WTC11 (cell line): ENCODE data around the gene AP3B2. TPM values are rescaled to one million over a fixed set of nuclear protein-coding genes. Genes with fewer than 3 reads are reported as not detected.

Source experiments
- ATAC-seq: fragments of 200-7000 bp; cut with Tn5 transposase; 2 replicates; pipeline ENCODE4 v1.10.0; 2021; ENCODE audit warnings: mild to moderate bottlenecking, moderate library complexity
- Bru-seq: library from RNA; stranded (reverse); fragments of 400-500 nt; gene quantifications from one replicate; lab custom pipeline; 2021; lab: Mats Ljungman, UMichigan
- CTCF ChIA-PET: fragments of 300-600 bp; sonication (Branson Sonifier 250); formaldehyde crosslinking; loops from one replicate; lab custom pipeline; 2021; ENCODE audit warnings: antibody characterized with exemption; lab: Charles Lee
- POLR2A ChIA-PET: fragments of 350-600 bp; sonication (Branson Sonifier 250); formaldehyde crosslinking; loops from one replicate; lab custom pipeline; 2021; ENCODE audit warnings: antibody characterized with exemption; lab: Charles Lee
- DNase-seq: peaks from one replicate; pipeline ENCODE4 v3.0.0; 2021; ENCODE audit warnings: low spot score
- H3K27ac Mint-ChIP-seq: 2 replicates; pipeline ENCODE4 v1.8.0; 2021; ENCODE audit warnings: mixed read lengths
- H3K27me3 Mint-ChIP-seq: 2 replicates; pipeline ENCODE4 v1.8.0; 2021; ENCODE audit warnings: low read depth, mild to moderate bottlenecking, moderate library complexity, mixed read lengths
- H3K36me3 Mint-ChIP-seq: 2 replicates; pipeline ENCODE4 v1.8.0; 2021; ENCODE audit warnings: mixed read lengths
- H3K4me1 Mint-ChIP-seq: 2 replicates; pipeline ENCODE4 v1.8.0; 2022; ENCODE audit warnings: mixed read lengths
- H3K4me3 Mint-ChIP-seq: 2 replicates; pipeline ENCODE4 v1.8.0; 2021; ENCODE audit warnings: mild to moderate bottlenecking, moderate library complexity, mixed read lengths
- H3K9me3 Mint-ChIP-seq: 2 replicates; pipeline ENCODE4 v1.8.0; 2021; ENCODE audit warnings: mixed read lengths
- ARID4B ChIP-seq: sonication (generic); formaldehyde crosslinking; IDR thresholded peaks from 2 replicates; pipeline ENCODE4 v1.8.0; 2023; ENCODE audit warnings: missing genetic modification reagents, mild to moderate bottlenecking, borderline replicate concordance
- CBFB ChIP-seq: sonication (generic); formaldehyde crosslinking; IDR thresholded peaks from 2 replicates; pipeline ENCODE4 v1.8.1; 2022; ENCODE audit warnings: mild to moderate bottlenecking, low read depth, missing genetic modification reagents
- EMX1 ChIP-seq: fragments of 250-450 bp; sonication (Bioruptor Pico); IDR thresholded peaks from 2 replicates; pipeline ENCODE4 v1.8.0; 2021; ENCODE audit warnings: mild to moderate bottlenecking
- FOXK1 ChIP-seq: sonication (generic); formaldehyde crosslinking; IDR thresholded peaks from 2 replicates; pipeline ENCODE4 v1.8.0; 2022; ENCODE audit warnings: mild to moderate bottlenecking, moderate library complexity, missing genetic modification reagents
- FOXP4 ChIP-seq: sonication (generic); formaldehyde crosslinking; IDR thresholded peaks from 2 replicates; pipeline ENCODE4 v1.8.0; 2022; ENCODE audit warnings: mild to moderate bottlenecking, missing genetic modification reagents
- GRHL2 ChIP-seq: fragments of 250-450 bp; sonication (Bioruptor Pico); IDR thresholded peaks from 2 replicates; pipeline ENCODE4 v1.8.0; 2022; ENCODE audit warnings: mild to moderate bottlenecking, moderate library complexity; ENCODE audit not compliant: insufficient replicate concordance, severe bottlenecking
- KAT7 ChIP-seq: sonication (generic); formaldehyde crosslinking; IDR thresholded peaks from 2 replicates; pipeline ENCODE4 v1.8.1; 2023; ENCODE audit warnings: missing genetic modification reagents, mild to moderate bottlenecking, borderline replicate concordance
- MYBL2 ChIP-seq: sonication (generic); formaldehyde crosslinking; IDR thresholded peaks from 2 replicates; pipeline ENCODE4 v1.8.1; 2023; ENCODE audit warnings: mild to moderate bottlenecking, moderate library complexity, missing genetic modification reagents
- NFYB ChIP-seq: sonication (generic); formaldehyde crosslinking; conservative IDR thresholded peaks from 2 replicates; pipeline ENCODE4 v1.8.0; 2022; ENCODE audit warnings: low read depth, missing genetic modification reagents
- NR1H2 ChIP-seq: sonication (generic); formaldehyde crosslinking; IDR thresholded peaks from 2 replicates; pipeline ENCODE4 v1.9.0; 2021; ENCODE audit warnings: mild to moderate bottlenecking, moderate library complexity, missing genetic modification reagents
- OVOL2 ChIP-seq: fragments of 250-450 bp; sonication (Bioruptor Pico); IDR thresholded peaks from 2 replicates; pipeline ENCODE4 v1.9.0; 2021; ENCODE audit warnings: mild to moderate bottlenecking, borderline replicate concordance
- SP1 ChIP-seq: sonication (generic); formaldehyde crosslinking; conservative IDR thresholded peaks from 2 replicates; pipeline ENCODE4 v1.8.1; 2022; ENCODE audit warnings: missing genetic modification reagents
- TP53 ChIP-seq: sonication (generic); formaldehyde crosslinking; IDR thresholded peaks from 2 replicates; pipeline ENCODE4 v1.8.1; 2023; ENCODE audit warnings: mild to moderate bottlenecking, missing genetic modification reagents
- USF1 ChIP-seq: sonication (generic); formaldehyde crosslinking; IDR thresholded peaks from 2 replicates; pipeline ENCODE4 v1.8.0; 2022; ENCODE audit warnings: mild to moderate bottlenecking, missing genetic modification reagents
- USF2 ChIP-seq: sonication (generic); formaldehyde crosslinking; IDR thresholded peaks from 2 replicates; pipeline ENCODE4 v1.8.1; 2023; ENCODE audit warnings: mild to moderate bottlenecking, missing genetic modification reagents, moderate library complexity
- ZBTB21 ChIP-seq: sonication (generic); formaldehyde crosslinking; IDR thresholded peaks from 2 replicates; pipeline ENCODE4 v1.8.1; 2023; ENCODE audit warnings: mild to moderate bottlenecking, missing genetic modification reagents, borderline replicate concordance
- ZNF138 ChIP-seq: sonication (generic); formaldehyde crosslinking; conservative IDR thresholded peaks from 2 replicates; pipeline ENCODE4 v1.8.1; 2022; ENCODE audit warnings: mild to moderate bottlenecking, moderate library complexity, missing genetic modification reagents
- ZNF396 ChIP-seq: fragments of 250-450 bp; sonication (Bioruptor Pico); IDR thresholded peaks from 2 replicates; pipeline ENCODE4 v1.8.0; 2021; ENCODE audit warnings: mild to moderate bottlenecking, moderate library complexity, borderline replicate concordance
- long read RNA-seq, 3 experiments: library from RNA in 1 of 3; library from capped mRNA in 1 of 3; library from polyadenylated mRNA in 1 of 3; unstranded in 2 of 3; stranded (forward) in 1 of 3; transcript quantifications; one replicate each; pipeline ENCODE4 v2.0.0, GENCODE V29; 2021
- total RNA-seq: library from RNA; stranded (reverse); gene quantifications from 3 replicates; pipeline ENCODE4 v1.2.3, GENCODE V29; 2021
- TF ChIP-seq, protein P1 (sequence below): sonication (generic); formaldehyde crosslinking; IDR thresholded peaks from 2 replicates; pipeline ENCODE4 v1.8.1; 2023; ENCODE audit warnings: mild to moderate bottlenecking, missing genetic modification reagents
- TF ChIP-seq, protein P2 (sequence below): fragments of 250-450 bp; sonication (Bioruptor Pico); IDR thresholded peaks from 2 replicates; pipeline ENCODE4 v1.9.0; 2021; ENCODE audit warnings: mild to moderate bottlenecking
- TF ChIP-seq, protein P3 (sequence below): sonication (generic); formaldehyde crosslinking; IDR thresholded peaks from 2 replicates; pipeline ENCODE4 v1.8.0; 2022; ENCODE audit warnings: missing genetic modification reagents

The AP3B2 gene
- 15.2 to 17.7 TPM (median 17.5 TPM) in 3 replicates for total RNA-seq
- percentile 50 among the genes with signal in this experiment for Bru-seq, nascent RNA
- long read RNA-seq, experiment 1, partial matches to known transcripts: 12 of 35 reads
- long read RNA-seq, experiment 1, other reads (novel, unspliced or antisense): 12 of 35 reads
- long read RNA-seq, experiment 2, partial matches to known transcripts: 6 of 17 reads
- long read RNA-seq, experiment 2, other reads (novel, unspliced or antisense): 9 of 17 reads
- long read RNA-seq, experiment 3: 0 reads

GRCh38 chr15:82709421-82710207 is at the start of gene AP3B2:
AP3B2 (minus strand) TSS chr15:82709875; CDS start chr15:82709706, 169 bp downstream.
- Mint-ChIP-seq H3K27me3 (peaks cover 18% of the 10 kb centered on the region), H3K4me3 (peak within 1 kb of the TSS; percentile 67), H3K9me3 (no peaks in the 10 kb centered on the region), H3K36me3 (no peaks in the 10 kb centered on the region), H3K27ac (no peak within 1 kb of the TSS), H3K4me1 (peaks cover 6% of the 10 kb centered on the region)
- ATAC-seq (peak; percentile 86), DNase-seq (peak; percentile 80)
- POLR2A ChIA-PET: interaction anchor here (0.8 to 1.4 kb wide), 4 partner anchors 10 to 40 kb away, joined by 3 to 7 read pairs (median 4); no protein-coding TSS in a partner anchor
- CTCF ChIA-PET: interaction anchor here (0.6 to 2.0 kb wide), 6 partner anchors 29 to 301 kb away, joined by 3 to 10 read pairs (median 4); partner anchors contain the start of genes C15orf40 and RPS17
- peak; percentile 82 for TF ChIP-seq TP53 (CRISPR knock-in tag)
- TF ChIP-seq NFYB: peak; percentile 30; the same call in 1 of the 2 replicates
- peak; percentile 38; the same call in 1 of the 2 replicates for TF ChIP-seq NR1H2 (CRISPR knock-in tag)
- TF ChIP-seq EMX1 (CRISPR knock-in tag): no peak
- no peak for TF ChIP-seq GRHL2 (CRISPR knock-in tag)
- no peak for TF ChIP-seq OVOL2 (CRISPR knock-in tag)
- no peak for TF ChIP-seq ZNF396 (CRISPR knock-in tag)
- TF ChIP-seq, protein P1, sequence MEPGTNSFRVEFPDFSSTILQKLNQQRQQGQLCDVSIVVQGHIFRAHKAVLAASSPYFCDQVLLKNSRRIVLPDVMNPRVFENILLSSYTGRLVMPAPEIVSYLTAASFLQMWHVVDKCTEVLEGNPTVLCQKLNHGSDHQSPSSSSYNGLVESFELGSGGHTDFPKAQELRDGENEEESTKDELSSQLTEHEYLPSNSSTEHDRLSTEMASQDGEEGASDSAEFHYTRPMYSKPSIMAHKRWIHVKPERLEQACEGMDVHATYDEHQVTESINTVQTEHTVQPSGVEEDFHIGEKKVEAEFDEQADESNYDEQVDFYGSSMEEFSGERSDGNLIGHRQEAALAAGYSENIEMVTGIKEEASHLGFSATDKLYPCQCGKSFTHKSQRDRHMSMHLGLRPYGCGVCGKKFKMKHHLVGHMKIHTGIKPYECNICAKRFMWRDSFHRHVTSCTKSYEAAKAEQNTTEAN (CRISPR knock-in tag): 0 out of 2 replicates have a peak, but pooled peaks have one; percentile 42
- TF ChIP-seq KAT7 (CRISPR knock-in tag): peak; percentile 80; the same call in 1 of the 2 replicates
- TF ChIP-seq, protein P2, sequence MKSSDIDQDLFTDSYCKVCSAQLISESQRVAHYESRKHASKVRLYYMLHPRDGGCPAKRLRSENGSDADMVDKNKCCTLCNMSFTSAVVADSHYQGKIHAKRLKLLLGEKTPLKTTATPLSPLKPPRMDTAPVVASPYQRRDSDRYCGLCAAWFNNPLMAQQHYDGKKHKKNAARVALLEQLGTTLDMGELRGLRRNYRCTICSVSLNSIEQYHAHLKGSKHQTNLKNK (CRISPR knock-in tag): no peak
- TF ChIP-seq ZNF138: 0 out of 2 replicates have a peak, but pooled peaks have one; percentile 19
- peak; percentile 25; the same call in 1 of the 2 replicates for TF ChIP-seq ARID4B
- peak; percentile 88; the same call in 1 of the 2 replicates for TF ChIP-seq CBFB (CRISPR knock-in tag)
- TF ChIP-seq USF2 (CRISPR knock-in tag): no peak
- peak; percentile 82; the same call in 1 of the 2 replicates for TF ChIP-seq MYBL2 (CRISPR knock-in tag)
- peak; percentile 64 for TF ChIP-seq SP1 (CRISPR knock-in tag)
- 0 out of 2 replicates have a peak, but pooled peaks have one; percentile 76 for TF ChIP-seq ZBTB21 (CRISPR knock-in tag)
- TF ChIP-seq USF1 (CRISPR knock-in tag): peak; percentile 37
- TF ChIP-seq FOXP4: 0 out of 2 replicates have a peak, but pooled peaks have one; percentile 69
- TF ChIP-seq, protein P3, sequence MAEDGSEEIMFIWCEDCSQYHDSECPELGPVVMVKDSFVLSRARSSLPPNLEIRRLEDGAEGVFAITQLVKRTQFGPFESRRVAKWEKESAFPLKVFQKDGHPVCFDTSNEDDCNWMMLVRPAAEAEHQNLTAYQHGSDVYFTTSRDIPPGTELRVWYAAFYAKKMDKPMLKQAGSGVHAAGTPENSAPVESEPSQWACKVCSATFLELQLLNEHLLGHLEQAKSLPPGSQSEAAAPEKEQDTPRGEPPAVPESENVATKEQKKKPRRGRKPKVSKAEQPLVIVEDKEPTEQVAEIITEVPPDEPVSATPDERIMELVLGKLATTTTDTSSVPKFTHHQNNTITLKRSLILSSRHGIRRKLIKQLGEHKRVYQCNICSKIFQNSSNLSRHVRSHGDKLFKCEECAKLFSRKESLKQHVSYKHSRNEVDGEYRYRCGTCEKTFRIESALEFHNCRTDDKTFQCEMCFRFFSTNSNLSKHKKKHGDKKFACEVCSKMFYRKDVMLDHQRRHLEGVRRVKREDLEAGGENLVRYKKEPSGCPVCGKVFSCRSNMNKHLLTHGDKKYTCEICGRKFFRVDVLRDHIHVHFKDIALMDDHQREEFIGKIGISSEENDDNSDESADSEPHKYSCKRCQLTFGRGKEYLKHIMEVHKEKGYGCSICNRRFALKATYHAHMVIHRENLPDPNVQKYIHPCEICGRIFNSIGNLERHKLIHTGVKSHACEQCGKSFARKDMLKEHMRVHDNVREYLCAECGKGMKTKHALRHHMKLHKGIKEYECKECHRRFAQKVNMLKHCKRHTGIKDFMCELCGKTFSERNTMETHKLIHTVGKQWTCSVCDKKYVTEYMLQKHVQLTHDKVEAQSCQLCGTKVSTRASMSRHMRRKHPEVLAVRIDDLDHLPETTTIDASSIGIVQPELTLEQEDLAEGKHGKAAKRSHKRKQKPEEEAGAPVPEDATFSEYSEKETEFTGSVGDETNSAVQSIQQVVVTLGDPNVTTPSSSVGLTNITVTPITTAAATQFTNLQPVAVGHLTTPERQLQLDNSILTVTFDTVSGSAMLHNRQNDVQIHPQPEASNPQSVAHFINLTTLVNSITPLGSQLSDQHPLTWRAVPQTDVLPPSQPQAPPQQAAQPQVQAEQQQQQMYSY (CRISPR knock-in tag): no peak
- peak; percentile 25; the same call in 1 of the 2 replicates for TF ChIP-seq FOXK1 (CRISPR knock-in tag)
